Peyer's patch (tissue), 4 donors: ENCODE results near the gene DDOST.
A peak's percentile ranks its signal among the peaks of the same experiment; 100 is the strongest.

ENCODE experiments used
- POLR2A ChIP-seq, 2 donors: fragments of 450-650 bp; IDR thresholded peaks; one replicate each; pipeline ENCODE4 v1.5.1; 2017; ENCODE audit warnings: antibody characterized with exemption in 2 of 2, mild to moderate bottlenecking in 2 of 2, moderate library complexity in 2 of 2
- TF ChIP-seq, protein P1 (sequence below), 6 experiments: fragments of 450-650 bp in 4 of 6; fragments of 200-600 bp in 2 of 6; sonication (generic) in 1 of 6; IDR thresholded peaks; one replicate each; pipeline ENCODE4 v1.5.1; 2017 to 2019; ENCODE audit warnings: antibody characterized with exemption in 6 of 6, mild to moderate bottlenecking in 3 of 6, moderate library complexity in 1 of 6

DNA sequence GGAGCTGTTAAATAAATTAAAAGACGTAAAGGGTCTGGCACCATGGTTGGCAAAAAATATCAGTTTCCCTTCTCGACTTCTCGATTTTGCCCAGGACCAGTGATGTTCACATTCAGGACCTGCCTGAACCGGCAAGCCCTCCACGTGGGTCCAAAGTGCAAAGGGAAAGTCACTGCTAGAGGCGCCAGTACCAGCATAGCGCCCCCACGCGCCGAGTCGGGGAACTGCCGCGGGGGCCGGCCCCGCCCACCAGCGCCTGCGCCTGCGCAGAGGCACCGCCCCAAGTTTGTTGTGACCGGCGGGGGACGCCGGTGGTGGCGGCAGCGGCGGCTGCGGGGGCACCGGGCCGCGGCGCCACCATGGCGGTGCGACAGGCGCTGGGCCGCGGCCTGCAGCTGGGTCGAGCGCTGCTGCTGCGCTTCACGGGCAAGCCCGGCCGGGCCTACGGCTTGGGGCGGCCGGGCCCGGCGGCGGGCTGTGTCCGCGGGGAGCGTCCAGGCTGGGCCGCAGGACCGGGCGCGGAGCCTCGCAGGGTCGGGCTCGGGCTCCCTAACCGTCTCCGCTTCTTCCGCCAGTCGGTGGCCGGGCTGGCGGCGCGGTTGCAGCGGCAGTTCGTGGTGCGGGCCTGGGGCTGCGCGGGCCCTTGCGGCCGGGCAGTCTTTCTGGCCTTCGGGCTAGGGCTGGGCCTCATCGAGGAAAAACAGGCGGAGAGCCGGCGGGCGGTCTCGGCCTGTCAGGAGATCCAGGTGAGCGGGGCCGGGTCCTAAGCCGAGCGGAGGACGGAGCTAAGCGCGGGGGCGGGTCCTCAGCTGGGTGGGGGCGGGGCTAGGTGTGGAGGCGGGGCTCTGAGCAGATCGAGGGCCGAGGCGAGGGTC is 27.7 kb downstream of the DDOST start, which contains the start of gene PINK1:
- TF ChIP-seq POLR2A (IDR thresholded peaks at IDR 0.05), result peak; percentile 33 to 92
- TF ChIP-seq, protein P1, sequence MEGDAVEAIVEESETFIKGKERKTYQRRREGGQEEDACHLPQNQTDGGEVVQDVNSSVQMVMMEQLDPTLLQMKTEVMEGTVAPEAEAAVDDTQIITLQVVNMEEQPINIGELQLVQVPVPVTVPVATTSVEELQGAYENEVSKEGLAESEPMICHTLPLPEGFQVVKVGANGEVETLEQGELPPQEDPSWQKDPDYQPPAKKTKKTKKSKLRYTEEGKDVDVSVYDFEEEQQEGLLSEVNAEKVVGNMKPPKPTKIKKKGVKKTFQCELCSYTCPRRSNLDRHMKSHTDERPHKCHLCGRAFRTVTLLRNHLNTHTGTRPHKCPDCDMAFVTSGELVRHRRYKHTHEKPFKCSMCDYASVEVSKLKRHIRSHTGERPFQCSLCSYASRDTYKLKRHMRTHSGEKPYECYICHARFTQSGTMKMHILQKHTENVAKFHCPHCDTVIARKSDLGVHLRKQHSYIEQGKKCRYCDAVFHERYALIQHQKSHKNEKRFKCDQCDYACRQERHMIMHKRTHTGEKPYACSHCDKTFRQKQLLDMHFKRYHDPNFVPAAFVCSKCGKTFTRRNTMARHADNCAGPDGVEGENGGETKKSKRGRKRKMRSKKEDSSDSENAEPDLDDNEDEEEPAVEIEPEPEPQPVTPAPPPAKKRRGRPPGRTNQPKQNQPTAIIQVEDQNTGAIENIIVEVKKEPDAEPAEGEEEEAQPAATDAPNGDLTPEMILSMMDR (IDR thresholded peaks at IDR 0.05), result peak; percentile 96 to 100 (median 100)
